Natural killer cell treated with Interleukin-12 subunit alpha and Interleukin-12 subunit beta and Interleukin-15 and Interleukin-18, amount 100 ng/mL, for 72 hours (primary cell): ENCODE data around the gene CARMIL3. TPM values are rescaled to one million over a fixed set of nuclear protein-coding genes. Genes with fewer than 3 reads are reported as not detected.

Experiments used
- ATAC-seq, 2 donors: fragments of 150-1000 bp; cut with Tn5 transposase in 1 of 2; sonication (Bioruptor Pico), chemical (Tn5 transposase) in 1 of 2; 2 replicates each; pipeline ENCODE4 v1.10.0; 2021
- DNase-seq: peaks from one replicate; pipeline ENCODE4 v3.0.0; 2022; ENCODE audit warnings: low spot score
- H3K27ac Mint-ChIP-seq, 2 donors: 1 replicate in 1 of 2; 2 replicates in 1 of 2; pipeline ENCODE4 v1.8.0; 2022; ENCODE audit warnings: mixed read lengths in 2 of 2, mild to moderate bottlenecking in 1 of 2, moderate library complexity in 1 of 2
- H3K27me3 Mint-ChIP-seq, 2 donors: 1 replicate in 1 of 2; 2 replicates in 1 of 2; pipeline ENCODE4 v1.8.0; 2022; ENCODE audit warnings: mixed read lengths in 2 of 2
- H3K36me3 Mint-ChIP-seq: one replicate; pipeline ENCODE4 v1.8.0; 2022; ENCODE audit warnings: mixed read lengths
- H3K4me1 Mint-ChIP-seq, 2 donors: 1 replicate in 1 of 2; 2 replicates in 1 of 2; pipeline ENCODE4 v1.8.0; 2022; ENCODE audit warnings: low read depth in 2 of 2, mixed read lengths in 2 of 2, mild to moderate bottlenecking in 1 of 2
- H3K4me3 Mint-ChIP-seq: one replicate; pipeline ENCODE4 v1.8.0; 2022; ENCODE audit warnings: mixed read lengths
- H3K9me3 Mint-ChIP-seq: 2 replicates; pipeline ENCODE4 v1.8.0; 2022; ENCODE audit warnings: mixed read lengths
- total RNA-seq, 2 donors: library from RNA; stranded (reverse); gene quantifications; one replicate each; pipeline ENCODE4 v1.2.3, GENCODE V29; 2022

Gene CARMIL3
- total RNA-seq, 2 donors from 2014 or later, result 0.10 to 0.50 TPM

DNA sequence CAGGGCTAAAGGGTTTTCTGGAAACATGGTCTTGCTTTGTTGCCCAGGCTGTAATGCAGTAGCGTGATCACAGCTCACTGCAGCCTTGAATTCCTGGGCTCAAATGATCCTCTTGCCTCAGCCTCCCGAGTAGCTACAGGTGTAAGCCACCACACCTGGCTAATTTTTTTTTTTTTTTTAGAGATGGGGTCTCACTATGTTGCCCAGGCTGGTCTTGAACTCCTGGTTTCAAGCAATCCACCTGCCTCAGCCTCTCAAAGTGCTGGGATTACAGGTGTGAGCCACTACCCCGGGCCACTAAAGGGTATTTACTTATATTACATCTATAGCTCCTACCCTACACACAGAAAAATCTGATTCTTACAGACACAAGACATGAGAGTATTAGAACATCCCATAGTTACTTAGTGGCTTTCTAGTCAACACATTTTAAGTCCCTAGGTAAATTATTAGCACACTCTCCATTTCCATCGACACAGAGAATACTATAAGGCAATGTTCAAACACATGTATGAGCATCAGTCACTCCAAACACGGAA, 56.6 kb downstream of the CARMIL3 start:
- no peaks in the 10 kb centered on the region for H3K9me3 Mint-ChIP-seq
- no peak for DNase-seq
- H3K27ac Mint-ChIP-seq, result peak overlapping the region; percentile 82 to 93
- ATAC-seq, result peak in 1 of 2 donors; percentile 4
- H3K4me1 Mint-ChIP-seq, result peaks cover 6 to 13% of the 10 kb centered on the region in 2 donors
- H3K27me3 Mint-ChIP-seq, result no peaks in the 10 kb centered on the region
- peak overlapping the region; percentile 21 for H3K4me3 Mint-ChIP-seq
- H3K36me3 Mint-ChIP-seq, result peaks cover 6% of the 10 kb centered on the region

DNA sequence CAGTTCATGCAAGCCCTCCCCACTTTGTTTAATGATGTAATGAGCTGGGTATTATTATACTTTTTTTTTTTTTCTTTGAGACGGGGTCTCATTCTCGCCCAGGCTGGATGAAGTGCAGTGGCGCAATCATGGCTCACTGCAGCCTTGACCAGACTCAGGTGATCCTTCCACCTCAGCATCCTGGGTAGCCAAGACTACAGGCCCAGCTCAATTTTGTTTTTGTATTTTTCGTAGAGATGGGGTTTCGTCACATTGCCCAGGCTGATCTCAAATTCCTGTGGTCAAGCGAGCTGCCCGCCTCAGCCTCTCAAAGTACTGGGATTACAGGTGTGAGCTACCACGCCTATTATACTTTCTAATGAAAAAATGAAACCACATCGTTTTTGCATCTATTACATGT, 58.3 kb downstream of the CARMIL3 start:
- Mint-ChIP-seq H3K36me3 (no peaks in the 10 kb centered on the region), H3K27me3 (no peaks in the 10 kb centered on the region), H3K4me3 (no peak overlapping the region), H3K4me1 (peaks cover 8 to 13% of the 10 kb centered on the region in 2 donors), H3K27ac (peak overlapping the region; percentile 82 to 93), H3K9me3 (no peaks in the 10 kb centered on the region)
- ATAC-seq, result no peak
- DNase-seq, result no peak

DNA sequence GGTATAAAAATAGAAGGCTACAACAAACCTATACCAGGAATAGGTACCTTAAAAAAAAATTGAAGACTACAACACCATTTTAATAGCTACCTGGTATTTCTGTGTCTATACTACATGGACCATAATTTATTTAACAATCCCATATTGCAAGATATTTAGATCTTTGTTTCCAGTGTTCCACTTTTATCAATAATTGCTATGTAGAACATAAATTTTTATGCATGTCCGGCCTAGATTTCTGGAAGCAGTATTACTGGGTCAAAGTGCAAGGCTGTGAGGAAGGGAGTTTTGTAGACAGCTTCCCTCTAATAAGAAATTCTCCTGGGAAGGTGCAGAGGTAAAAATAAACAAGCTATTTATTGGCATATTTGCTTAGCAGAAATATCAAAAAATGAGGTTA, 58.7 kb downstream of the CARMIL3 start:
- H3K4me1 Mint-ChIP-seq, result peaks cover 13 to 18% of the 10 kb centered on the region in 2 donors
- no peak for DNase-seq
- H3K36me3 Mint-ChIP-seq, result no peaks in the 10 kb centered on the region
- peak overlapping the region in 1 of 2 donors; percentile 93 for H3K27ac Mint-ChIP-seq
- no peak overlapping the region for H3K4me3 Mint-ChIP-seq
- H3K27me3 Mint-ChIP-seq, result no peaks in the 10 kb centered on the region
- ATAC-seq, result no peak
- no peaks in the 10 kb centered on the region for H3K9me3 Mint-ChIP-seq

DNA sequence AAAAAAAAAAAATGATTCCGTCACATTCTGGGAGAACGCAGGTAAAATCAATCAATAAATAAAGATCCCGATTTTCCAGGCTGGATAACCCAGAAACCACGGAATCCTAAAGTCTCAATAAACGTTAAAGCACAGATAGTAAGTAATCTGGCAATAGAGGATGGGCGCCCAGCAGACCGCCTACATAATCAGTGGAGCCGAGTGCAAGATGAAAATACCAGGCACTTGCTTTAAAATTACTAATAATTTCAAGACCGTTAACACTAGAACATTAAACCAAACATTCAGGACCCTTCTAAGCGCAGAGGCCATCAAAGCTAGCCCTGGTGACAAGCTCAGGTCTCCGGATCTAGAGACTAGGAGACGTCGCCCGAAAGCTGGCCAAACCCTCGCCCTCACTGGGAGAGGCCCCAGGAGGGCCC, 61.6 kb downstream of the CARMIL3 start:
- Mint-ChIP-seq H3K9me3 (no peaks in the 10 kb centered on the region), H3K4me1 (peaks cover 27 to 28% of the 10 kb centered on the region in 2 donors), H3K4me3 (peak overlapping the region; percentile 98), H3K27ac (peak overlapping the region; percentile 94 to 100), H3K36me3 (peaks cover 7% of the 10 kb centered on the region), H3K27me3 (no peaks in the 10 kb centered on the region)
- no peak for DNase-seq
- no peak for ATAC-seq

DNA sequence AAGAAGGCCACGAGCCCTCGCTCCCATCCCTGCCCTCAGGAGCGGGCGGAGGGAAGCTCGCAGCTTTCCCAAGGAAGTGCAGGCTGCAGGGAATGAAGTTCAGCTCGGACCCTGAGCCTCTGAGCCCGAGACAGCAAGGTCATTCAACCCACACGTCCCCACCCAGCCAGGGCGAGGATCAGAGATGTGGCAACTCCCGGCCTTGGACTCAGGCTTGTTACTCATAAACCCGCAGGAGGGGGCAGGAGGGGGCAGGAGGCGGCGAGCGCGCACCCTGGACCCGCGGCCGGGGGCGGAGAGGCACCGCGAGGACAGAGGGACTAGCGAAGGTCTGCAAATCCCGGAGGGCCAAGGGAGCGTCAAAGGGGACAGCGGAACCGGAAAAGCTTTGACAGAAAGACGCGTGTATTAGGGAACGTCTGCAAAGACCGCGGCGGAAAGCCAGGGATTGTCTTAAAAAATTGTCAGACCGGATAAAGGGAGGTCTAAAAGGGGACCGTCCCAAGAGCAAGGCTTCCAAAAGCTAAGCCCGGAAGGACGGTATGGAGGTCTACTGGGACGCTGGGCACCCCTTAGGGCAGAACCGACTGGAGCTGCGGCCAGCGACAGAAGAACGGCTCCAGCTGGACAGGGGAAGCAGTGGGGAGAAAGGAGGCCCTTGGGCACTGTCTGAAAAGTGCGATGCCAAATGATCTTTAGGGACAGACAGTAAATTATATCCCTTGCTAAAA, 62.2 kb downstream of the CARMIL3 start:
- H3K36me3 Mint-ChIP-seq, result peaks cover 12% of the 10 kb centered on the region
- DNase-seq, result peak; percentile 92
- H3K27ac Mint-ChIP-seq, result peak overlapping the region; percentile 94 to 100
- H3K4me3 Mint-ChIP-seq, result peak overlapping the region; percentile 98
- peaks cover 22 to 25% of the 10 kb centered on the region in 2 donors for H3K4me1 Mint-ChIP-seq
- peak; percentile 54 to 66 for ATAC-seq
- H3K9me3 Mint-ChIP-seq, result no peaks in the 10 kb centered on the region
- no peaks in the 10 kb centered on the region for H3K27me3 Mint-ChIP-seq

DNA sequence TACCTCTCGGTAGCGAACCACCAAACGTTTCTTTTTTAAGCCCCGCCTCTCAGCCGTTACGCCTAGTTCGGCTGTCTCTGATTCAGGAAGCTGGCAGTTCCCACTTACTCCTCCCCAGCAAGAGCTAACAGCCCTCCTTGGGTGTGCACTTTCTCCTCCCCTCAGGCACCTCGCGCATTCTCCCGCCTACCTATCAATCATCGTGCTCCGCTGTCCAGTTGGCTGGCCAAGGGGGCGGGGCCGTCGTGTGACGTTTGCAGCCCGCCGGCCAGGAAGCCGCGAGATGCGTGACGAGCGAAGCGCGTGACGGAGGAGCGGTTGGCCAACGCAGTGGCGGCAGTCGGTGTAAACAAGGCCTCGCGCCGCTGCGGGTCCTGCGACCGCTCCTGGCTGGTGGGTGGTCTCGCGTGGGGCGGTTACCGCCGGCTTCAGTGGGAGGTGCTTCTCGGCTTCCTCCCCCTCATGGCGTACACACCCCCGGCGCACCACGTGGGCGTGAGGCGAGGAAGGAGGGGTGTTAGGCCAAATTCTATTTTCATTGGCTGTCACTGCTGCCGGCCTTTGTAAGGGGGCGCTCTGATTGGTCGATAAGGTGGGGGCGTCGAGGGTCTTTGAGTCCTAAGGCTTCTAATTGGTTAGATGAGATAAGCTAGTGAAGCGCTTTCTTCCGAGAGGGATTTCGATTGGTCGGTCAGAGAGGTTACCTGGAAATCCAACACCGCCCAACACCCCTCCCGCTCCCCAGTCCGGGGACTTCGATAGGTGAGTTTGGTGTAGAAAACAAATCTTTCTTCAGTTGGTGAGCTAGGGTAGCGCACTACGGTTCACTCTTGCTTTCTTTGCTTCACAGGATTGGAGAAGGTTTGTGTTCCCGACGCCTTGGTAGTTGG, 63.0 kb downstream of the CARMIL3 start, which contains the start of the genes DCAF11 and NRL:
DCAF11 (plus strand) TSS at position 246 of the 890 bp plus-strand sequence. CDS start 818 bp downstream, outside the sequence.
NRL (minus strand) TSS at position 418 of the 890 bp plus-strand sequence. CDS start 32,101 bp downstream, outside the sequence.
- H3K4me1 Mint-ChIP-seq, result peaks cover 19 to 24% of the 10 kb centered on the region in 2 donors
- H3K27ac Mint-ChIP-seq, result peak within 1 kb of the TSS; percentile 94 to 100
- DNase-seq, result peak; percentile 100
- H3K36me3 Mint-ChIP-seq, result peaks cover 12% of the 10 kb centered on the region
- peak within 1 kb of the TSS; percentile 98 for H3K4me3 Mint-ChIP-seq
- no peaks in the 10 kb centered on the region for H3K9me3 Mint-ChIP-seq
- peak; percentile 94 for ATAC-seq
- H3K27me3 Mint-ChIP-seq, result no peaks in the 10 kb centered on the region

DNA sequence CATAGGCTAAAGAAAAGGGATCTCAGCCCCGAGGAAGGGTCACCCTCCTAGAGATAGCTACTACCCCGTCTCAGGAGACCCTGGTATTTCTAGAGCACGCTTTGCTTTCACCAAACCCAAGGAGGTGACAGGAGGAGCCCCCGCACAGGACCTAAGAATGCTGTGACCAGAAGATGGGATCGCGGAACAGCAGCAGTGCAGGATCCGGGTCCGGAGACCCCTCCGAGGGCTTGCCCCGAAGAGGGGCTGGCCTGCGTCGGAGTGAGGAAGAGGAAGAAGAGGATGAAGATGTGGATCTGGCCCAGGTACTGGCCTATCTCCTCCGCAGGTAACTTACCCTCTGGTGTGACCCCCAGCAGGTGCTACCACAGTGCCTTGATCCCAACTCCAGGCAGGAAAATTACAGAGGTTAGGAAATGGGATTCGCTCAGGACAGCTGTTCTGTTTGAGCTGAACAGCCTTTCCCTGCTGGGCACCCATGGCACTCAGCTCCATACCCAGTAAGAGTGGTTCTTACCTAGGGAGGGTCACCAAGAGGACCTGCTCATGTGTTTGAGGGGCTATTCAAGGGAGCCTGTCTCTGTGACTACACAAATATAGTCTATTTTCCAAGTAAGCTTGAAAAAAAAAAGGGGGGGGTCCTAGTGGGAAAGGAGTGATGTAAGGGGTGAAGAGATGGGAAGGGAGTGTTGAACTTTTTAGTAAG, 63.8 kb downstream of the CARMIL3 start:
- Mint-ChIP-seq H3K4me1 (peaks cover 19 to 24% of the 10 kb centered on the region in 2 donors), H3K27ac (peak overlapping the region; percentile 94 to 100), H3K9me3 (no peaks in the 10 kb centered on the region), H3K36me3 (peaks cover 12% of the 10 kb centered on the region), H3K27me3 (no peaks in the 10 kb centered on the region), H3K4me3 (peak overlapping the region; percentile 98)
- ATAC-seq, result no peak
- DNase-seq, result no peak

DNA sequence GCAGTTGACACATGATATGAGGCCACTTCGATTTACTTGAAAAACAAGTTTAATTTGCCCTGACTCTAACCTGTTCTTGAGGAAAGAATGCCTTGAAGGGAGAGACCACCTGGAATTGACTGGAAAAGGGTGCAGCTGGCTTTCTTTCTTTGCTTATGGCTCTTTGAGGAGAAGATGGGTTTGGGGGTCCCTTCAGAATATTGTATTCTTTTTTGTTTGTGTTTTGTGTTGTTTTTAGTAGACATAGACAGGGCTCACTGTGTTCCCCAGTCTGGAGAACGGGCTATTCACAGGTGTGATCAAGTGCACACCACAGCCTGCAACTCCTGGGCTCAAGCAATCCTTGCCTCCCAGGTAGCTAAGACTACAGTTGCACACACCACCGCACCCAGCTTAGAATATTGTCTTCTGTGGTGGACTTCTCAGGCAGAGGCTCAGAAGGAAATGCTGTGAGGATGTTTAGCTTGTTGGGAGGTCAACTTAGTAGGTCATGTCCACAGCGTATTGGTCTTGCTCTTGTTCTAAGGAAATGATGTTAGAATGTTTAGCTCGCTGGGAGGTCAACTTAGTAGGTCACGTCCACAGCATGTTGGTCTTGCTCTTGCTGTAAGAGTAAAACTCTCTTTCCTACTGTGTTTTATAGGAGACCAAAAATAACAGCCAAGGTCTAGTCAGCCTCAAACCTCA, 64.5 kb downstream of the CARMIL3 start:
- Mint-ChIP-seq H3K27ac (peak overlapping the region; percentile 94 to 100), H3K27me3 (no peaks in the 10 kb centered on the region), H3K9me3 (no peaks in the 10 kb centered on the region), H3K36me3 (peaks cover 13% of the 10 kb centered on the region), H3K4me1 (peaks cover 19 to 24% of the 10 kb centered on the region in 2 donors), H3K4me3 (peak overlapping the region; percentile 98)
- no peak for DNase-seq
- ATAC-seq, result no peak

DNA sequence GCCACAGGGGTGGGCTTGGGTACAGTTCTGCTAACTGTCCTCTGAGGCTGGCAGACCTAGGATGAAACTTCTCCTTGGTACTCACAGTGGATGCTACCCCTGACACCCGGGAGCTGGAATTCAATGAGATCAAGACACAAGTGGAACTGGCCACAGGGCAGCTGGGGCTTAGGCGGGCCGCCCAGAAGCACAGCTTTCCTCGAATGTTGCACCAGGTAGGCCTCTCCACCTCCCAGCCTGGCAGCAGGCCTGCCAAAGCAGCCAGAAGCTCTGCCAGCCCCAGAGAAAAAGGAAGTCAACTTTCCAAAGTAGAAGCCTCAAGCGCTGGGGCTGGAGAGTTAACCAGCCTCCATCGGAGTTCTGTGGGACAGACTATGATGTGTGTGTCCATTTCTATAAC, 65.4 kb downstream of the CARMIL3 start:
- Mint-ChIP-seq H3K4me1 (peaks cover 19 to 24% of the 10 kb centered on the region in 2 donors), H3K9me3 (no peaks in the 10 kb centered on the region), H3K36me3 (peaks cover 19% of the 10 kb centered on the region), H3K27me3 (no peaks in the 10 kb centered on the region), H3K27ac (peak overlapping the region in 1 of 2 donors; percentile 100), H3K4me3 (no peak overlapping the region)
- peak; percentile 16 for DNase-seq
- ATAC-seq, result no peak

Other genes starting within 250 kb of the CARMIL3 start
- gene DHRS4, start 98.2 kb upstream of the CARMIL3 start, total RNA-seq, result 10 to 100 TPM; 12.3 to 19.0 TPM
- gene DHRS4L2, start 63.1 kb upstream of the CARMIL3 start, total RNA-seq, result 10 to 100 TPM; 13.7 to 16.5 TPM
- not detected for gene CPNE6, start 19.6 kb downstream of the CARMIL3 start, total RNA-seq
- gene PCK2, start 42.3 kb downstream of the CARMIL3 start, total RNA-seq, result 10 to 100 TPM; 30.4 to 68.3 TPM
- 10 to 100 TPM; 87.4 to 96.1 TPM for gene DCAF11, start 62.8 kb downstream of the CARMIL3 start, total RNA-seq
- gene NRL, start 62.9 kb downstream of the CARMIL3 start, total RNA-seq, result 1 to 10 TPM; 1.8 to 2.2 TPM
- gene FITM1, start 78.7 kb downstream of the CARMIL3 start, total RNA-seq, result 1 to 10 TPM in 1 of 2 donors, under 1 TPM in 1; 0.67 to 1.8 TPM
- gene PSME1, start 84.2 kb downstream of the CARMIL3 start, total RNA-seq, result 100 to 1,000 TPM; 237 to 406 TPM
- 10 to 100 TPM; 28.7 to 37.5 TPM for gene EMC9, start 89.6 kb downstream of the CARMIL3 start, total RNA-seq
- gene PSME2, start 94.6 kb downstream of the CARMIL3 start, total RNA-seq, result 100 to 1,000 TPM; 600 to 673 TPM
- 100 to 1,000 TPM; 115 to 170 TPM for gene RNF31, start 95.5 kb downstream of the CARMIL3 start, total RNA-seq
- 100 to 1,000 TPM; 135 to 227 TPM for gene IRF9, start 109.3 kb downstream of the CARMIL3 start, total RNA-seq
- gene REC8, start 120.1 kb downstream of the CARMIL3 start, total RNA-seq, result 10 to 100 TPM; 52.1 to 85.9 TPM
- gene IPO4, start 136.8 kb downstream of the CARMIL3 start, total RNA-seq, result 100 to 1,000 TPM in 1 of 2 donors, 10 to 100 TPM in 1; 52.8 to 145 TPM
- gene TM9SF1, start 143.4 kb downstream of the CARMIL3 start, total RNA-seq, result 10 to 100 TPM; 27.6 to 30.2 TPM
- under 1 TPM in 1 of 2 donors, not detected in 1; 0.95 TPM for gene TSSK4, start 153.7 kb downstream of the CARMIL3 start, total RNA-seq
- 10 to 100 TPM; 66.2 to 95.0 TPM for gene CHMP4A, start 161.5 kb downstream of the CARMIL3 start, total RNA-seq
- gene MDP1, start 164.1 kb downstream of the CARMIL3 start, total RNA-seq, result 10 to 100 TPM in 1 of 2 donors, 1 to 10 TPM in 1; 9.1 to 11.3 TPM
- gene NEDD8, start 180.4 kb downstream of the CARMIL3 start, total RNA-seq, result 100 to 1,000 TPM; 196 to 199 TPM
- 10 to 100 TPM; 40.5 to 54.5 TPM for gene GMPR2, start 180.9 kb downstream of the CARMIL3 start, total RNA-seq
- 100 to 1,000 TPM in 1 of 2 donors, 10 to 100 TPM in 1; 77.7 to 103 TPM for gene TINF2, start 190.6 kb downstream of the CARMIL3 start, total RNA-seq
- 1 to 10 TPM; 2.5 to 8.7 TPM for gene TGM1, start 211.2 kb downstream of the CARMIL3 start, total RNA-seq
- 10 to 100 TPM; 37.6 to 47.5 TPM for gene RABGGTA, start 219.6 kb downstream of the CARMIL3 start, total RNA-seq
- gene DHRS1, start 247.8 kb downstream of the CARMIL3 start, total RNA-seq, result 10 to 100 TPM; 15.6 to 17.4 TPM
- gene NOP9, start 247.8 kb downstream of the CARMIL3 start, total RNA-seq, result 10 to 100 TPM; 38.5 to 59.0 TPM